ENCODE data around the gene CHST15. TPM values are rescaled to one million over a fixed set of nuclear protein-coding genes. Genes with fewer than 3 reads are reported as not detected.

Gene CHST15
- total RNA-seq, 6 donors from 2014 or later = 16.1 to 54.5 (median 27.3) TPM

GRCh38 chr10:124003871-124004662 is 89.3 kb downstream of the CHST15 start:
- peaks cover 0 to 31% (median 11%) of the 10 kb centered on the region in 4 donors for H3K36me3 ChIP-seq
- DNase-seq (peak in 1 of 2 donors; percentile 17), ATAC-seq (ENCODE audit: low FRiP score in 2 of 2) (no peak)
- H3K27me3 ChIP-seq = no peaks in the 10 kb centered on the region
- no peaks in the 10 kb centered on the region for H3K9me3 ChIP-seq
- TF ChIP-seq POLR2AphosphoS5 (IDR thresholded peaks at IDR 0.05) = no peak
- TF ChIP-seq POLR2A (IDR thresholded peaks at IDR 0.05) = no peak
- no peak for TF ChIP-seq EP300 (IDR thresholded peaks at IDR 0.05)
- TF ChIP-seq CTCF (IDR thresholded peaks at IDR 0.05) = no peak
- no peak overlapping the region for H3K4me3 ChIP-seq
- no peak overlapping the region for H3K27ac ChIP-seq
- WGBS, 2 donors = 76 to 100% methylated on average over 4 to 11 of the region's 11 CpGs
- H3K4me1 ChIP-seq = peaks cover 0 to 3% (median 0%) of the 10 kb centered on the region in 4 donors

- H3K9me3 ChIP-seq = no peaks in the 10 kb centered on the region
- peak in 1 of 2 donors; percentile 12 for DNase-seq
- peaks cover 0 to 26% (median 8%) of the 10 kb centered on the region in 4 donors for H3K36me3 ChIP-seq
- no peak for TF ChIP-seq EP300 (IDR thresholded peaks at IDR 0.05)
- TF ChIP-seq POLR2AphosphoS5 (IDR thresholded peaks at IDR 0.05) = no peak
- no peak for TF ChIP-seq POLR2A (IDR thresholded peaks at IDR 0.05)
- TF ChIP-seq CTCF (IDR thresholded peaks at IDR 0.05) = no peak
- no peak overlapping the region for H3K4me3 ChIP-seq
- 90 to 97% methylated on average over 4 of the region's 4 CpGs for WGBS, 2 donors
- peaks cover 0 to 3% (median 0%) of the 10 kb centered on the region in 4 donors for H3K4me1 ChIP-seq
- no peak for ATAC-seq (ENCODE audit: low FRiP score in 2 of 2)
- H3K27me3 ChIP-seq = no peaks in the 10 kb centered on the region
- H3K27ac ChIP-seq = no peak overlapping the region
Measured at GRCh38 chr10:124003481-124003870, 89.9 kb downstream of the CHST15 start.

- WGBS, 2 donors = 91 to 97% methylated on average over 5 to 7 of the region's 7 CpGs
- DNase-seq = peak in 1 of 2 donors; percentile 16
- TF ChIP-seq POLR2A (IDR thresholded peaks at IDR 0.05) (no peak), POLR2AphosphoS5 (IDR thresholded peaks at IDR 0.05) (no peak), EP300 (IDR thresholded peaks at IDR 0.05) (no peak), CTCF (IDR thresholded peaks at IDR 0.05) (no peak)
- Histone ChIP-seq H3K4me1 (peaks cover 0 to 3% (median 0%) of the 10 kb centered on the region in 4 donors), H3K4me3 (no peak overlapping the region), H3K36me3 (peaks cover 0 to 21% (median 6%) of the 10 kb centered on the region in 4 donors), H3K27me3 (no peaks in the 10 kb centered on the region), H3K9me3 (no peaks in the 10 kb centered on the region), H3K27ac (no peak overlapping the region)
- ATAC-seq (ENCODE audit: low FRiP score in 2 of 2) = no peak
Measured at GRCh38 chr10:124003070-124003419, 90.4 kb downstream of the CHST15 start.

GRCh38 chr10:124002391-124003069 is 90.9 kb downstream of the CHST15 start:
- TF ChIP-seq POLR2AphosphoS5 (IDR thresholded peaks at IDR 0.05) (no peak), CTCF (IDR thresholded peaks at IDR 0.05) (no peak), EP300 (IDR thresholded peaks at IDR 0.05) (no peak), POLR2A (IDR thresholded peaks at IDR 0.05) (no peak)
- no peak overlapping the region for H3K4me3 ChIP-seq
- WGBS, 2 donors = 78 to 81% methylated on average over 5 to 6 of the region's 6 CpGs
- H3K4me1 ChIP-seq = peaks cover 0 to 3% (median 0%) of the 10 kb centered on the region in 4 donors
- no peak overlapping the region for H3K27ac ChIP-seq
- DNase-seq (peak in 1 of 2 donors; percentile 14), ATAC-seq (ENCODE audit: low FRiP score in 2 of 2) (no peak)
- H3K27me3 ChIP-seq = no peaks in the 10 kb centered on the region
- H3K36me3 ChIP-seq = peaks cover 0 to 16% (median 4%) of the 10 kb centered on the region in 4 donors
- no peaks in the 10 kb centered on the region for H3K9me3 ChIP-seq
